DND-41 (cell line): Measurements from ENCODE around the gene ATF7IP2.

Source experiments
- ATAC-seq: fragments of 200-7000 bp; cut with Tn5 transposase; 3 replicates; pipeline ENCODE4 v1.9.1; 2021; ENCODE audit warnings: low read depth; ENCODE audit not compliant: insufficient read depth
- DNase-seq: peaks from one replicate; pipeline ENCODE4 v3.0.0-alpha.2; 2020
- H2AFZ ChIP-seq: 2 replicates; pipeline ENCODE4 v1.6.0; 2012; ENCODE audit warnings: low read depth, low read length
- H3K27ac ChIP-seq: 2 replicates; pipeline ENCODE4 v1.5.1; 2012; ENCODE audit warnings: low read length, inconsistent platforms
- H3K27me3 ChIP-seq: fragments of 200-600 bp; sonication (generic); 2 replicates; pipeline ENCODE4 v1.6.0; 2012; ENCODE audit warnings: low read length, mild to moderate bottlenecking, inconsistent platforms; ENCODE audit not compliant: insufficient read depth, poor library complexity
- H3K36me3 ChIP-seq: 2 replicates; pipeline ENCODE4 v1.5.1; 2012; ENCODE audit warnings: low read length, inconsistent platforms; ENCODE audit not compliant: insufficient read depth
- H3K4me1 ChIP-seq: 2 replicates; pipeline ENCODE4 v1.5.1; 2012; ENCODE audit warnings: mild to moderate bottlenecking, low read length; ENCODE audit not compliant: insufficient read depth
- H3K4me2 ChIP-seq: 2 replicates; pipeline ENCODE4 v1.6.0; 2012; ENCODE audit warnings: mild to moderate bottlenecking, moderate library complexity, low read length, inconsistent platforms; ENCODE audit not compliant: insufficient read depth
- H3K4me3 ChIP-seq, 2 experiments: fragments of 200-600 bp in 1 of 2; shearing (Covaris generic) in 1 of 2; 2 replicates each; pipeline ENCODE4 v1.5.1; 2012 to 2016; ENCODE audit warnings: inconsistent platforms in 2 of 2, low read length in 2 of 2, mild to moderate bottlenecking in 2 of 2, low read depth in 1 of 2, moderate library complexity in 1 of 2
- H3K79me2 ChIP-seq: 2 replicates; pipeline ENCODE4 v1.6.0; 2012; ENCODE audit warnings: low read length, inconsistent platforms; ENCODE audit not compliant: insufficient read depth
- H3K9ac ChIP-seq: 2 replicates; pipeline ENCODE4 v1.6.0; 2012; ENCODE audit warnings: low read depth, mild to moderate bottlenecking, inconsistent platforms, low read length, moderate library complexity
- H3K9me3 ChIP-seq: 2 replicates; pipeline ENCODE4 v1.5.1; 2012; ENCODE audit warnings: low read length, moderate library complexity, mild to moderate bottlenecking, inconsistent platforms; ENCODE audit not compliant: insufficient read depth, severe bottlenecking
- H4K20me1 ChIP-seq: 2 replicates; pipeline ENCODE4 v1.6.0; 2012; ENCODE audit warnings: low read length; ENCODE audit not compliant: insufficient read depth
- EZH2 ChIP-seq: IDR thresholded peaks from 3 replicates; pipeline ENCODE4 v1.6.1; 2012; ENCODE audit warnings: borderline replicate concordance, low read depth, mild to moderate bottlenecking, moderate library complexity, low read length, inconsistent platforms; ENCODE audit not compliant: severe bottlenecking
- TF ChIP-seq, protein P1 (sequence below): IDR thresholded peaks from 2 replicates; pipeline ENCODE4 v1.5.1; 2012; ENCODE audit warnings: borderline replicate concordance, low read length, moderate library complexity, mild to moderate bottlenecking; ENCODE audit not compliant: poor library complexity, severe bottlenecking; ENCODE audit errors: extremely low read depth

The ATF7IP2 gene

DNA sequence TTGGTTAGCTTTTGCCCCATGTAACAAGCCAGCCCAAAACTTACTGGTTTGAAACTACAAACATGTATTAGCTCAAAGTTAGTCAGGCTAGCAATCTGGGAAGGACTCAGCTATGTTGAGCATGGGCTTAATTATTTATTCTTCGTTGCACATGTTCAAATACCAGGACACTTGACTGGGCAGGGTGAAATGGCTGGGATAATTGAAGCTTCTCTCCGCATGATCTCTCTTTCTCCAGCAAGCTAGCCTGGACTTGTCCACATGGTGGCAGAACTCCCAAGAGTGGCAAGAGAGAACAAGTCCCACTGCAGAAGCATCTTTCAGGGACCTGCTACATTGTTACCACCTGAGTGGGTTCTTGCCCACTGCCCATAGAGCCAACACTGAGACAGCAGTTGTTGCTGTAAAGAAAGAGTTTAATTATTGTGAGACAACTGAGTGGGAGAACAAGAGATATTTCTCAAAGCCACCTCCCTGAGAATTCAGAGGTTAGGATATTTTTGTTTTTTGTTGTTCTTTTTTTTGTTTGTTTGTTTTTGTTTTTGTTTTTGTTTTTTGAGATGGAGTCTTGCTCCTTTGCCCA is 16.8 kb upstream of the ATF7IP2 start:
- Histone ChIP-seq H3K4me2 (no peak overlapping the region), H3K27ac (no peak overlapping the region), H3K9ac (no peak overlapping the region), H3K79me2 (no peaks in the 10 kb centered on the region), H3K27me3 (no peaks in the 10 kb centered on the region), H3K9me3 (peaks cover 6% of the 10 kb centered on the region), H3K36me3 (no peaks in the 10 kb centered on the region), H3K4me1 (no peaks in the 10 kb centered on the region), H2AFZ (no peak overlapping the region), H4K20me1 (no peaks in the 10 kb centered on the region), H3K4me3 (no peak overlapping the region)
- no peak for ATAC-seq
- no peak for DNase-seq
- TF ChIP-seq, protein P1, sequence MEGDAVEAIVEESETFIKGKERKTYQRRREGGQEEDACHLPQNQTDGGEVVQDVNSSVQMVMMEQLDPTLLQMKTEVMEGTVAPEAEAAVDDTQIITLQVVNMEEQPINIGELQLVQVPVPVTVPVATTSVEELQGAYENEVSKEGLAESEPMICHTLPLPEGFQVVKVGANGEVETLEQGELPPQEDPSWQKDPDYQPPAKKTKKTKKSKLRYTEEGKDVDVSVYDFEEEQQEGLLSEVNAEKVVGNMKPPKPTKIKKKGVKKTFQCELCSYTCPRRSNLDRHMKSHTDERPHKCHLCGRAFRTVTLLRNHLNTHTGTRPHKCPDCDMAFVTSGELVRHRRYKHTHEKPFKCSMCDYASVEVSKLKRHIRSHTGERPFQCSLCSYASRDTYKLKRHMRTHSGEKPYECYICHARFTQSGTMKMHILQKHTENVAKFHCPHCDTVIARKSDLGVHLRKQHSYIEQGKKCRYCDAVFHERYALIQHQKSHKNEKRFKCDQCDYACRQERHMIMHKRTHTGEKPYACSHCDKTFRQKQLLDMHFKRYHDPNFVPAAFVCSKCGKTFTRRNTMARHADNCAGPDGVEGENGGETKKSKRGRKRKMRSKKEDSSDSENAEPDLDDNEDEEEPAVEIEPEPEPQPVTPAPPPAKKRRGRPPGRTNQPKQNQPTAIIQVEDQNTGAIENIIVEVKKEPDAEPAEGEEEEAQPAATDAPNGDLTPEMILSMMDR: peak; percentile 25
- no peak for TF ChIP-seq EZH2

DNA sequence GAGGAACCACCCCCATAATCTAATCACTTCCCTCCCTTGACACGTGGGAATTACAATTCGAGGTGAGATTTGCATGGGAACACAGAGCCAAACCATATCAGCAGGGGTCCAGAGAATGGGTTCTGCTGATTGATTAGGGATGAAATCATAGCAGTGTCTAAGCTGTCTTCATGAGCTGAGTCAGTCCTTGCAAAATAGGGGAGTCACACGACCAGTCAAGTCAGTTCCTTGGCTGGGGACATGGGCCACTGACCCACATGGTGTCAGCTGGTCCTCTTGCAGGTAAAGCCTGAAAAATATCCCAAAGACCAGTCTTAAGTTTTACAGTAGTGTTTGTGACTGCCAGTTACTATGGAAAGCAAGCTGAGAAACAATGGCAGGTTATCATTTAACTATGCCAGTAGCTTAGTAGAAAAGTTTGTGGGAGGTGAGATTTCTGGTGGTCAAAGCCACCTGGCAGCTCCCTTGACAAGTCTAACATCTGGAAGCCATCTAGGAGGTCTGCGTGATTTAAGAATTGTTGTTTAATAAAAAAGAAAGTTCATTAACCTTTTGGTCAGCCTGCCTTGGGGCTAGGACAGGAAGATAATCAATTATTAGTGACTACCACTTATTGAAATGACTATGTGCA is 15.7 kb upstream of the ATF7IP2 start:
- no peak overlapping the region for H3K4me2 ChIP-seq

DNA sequence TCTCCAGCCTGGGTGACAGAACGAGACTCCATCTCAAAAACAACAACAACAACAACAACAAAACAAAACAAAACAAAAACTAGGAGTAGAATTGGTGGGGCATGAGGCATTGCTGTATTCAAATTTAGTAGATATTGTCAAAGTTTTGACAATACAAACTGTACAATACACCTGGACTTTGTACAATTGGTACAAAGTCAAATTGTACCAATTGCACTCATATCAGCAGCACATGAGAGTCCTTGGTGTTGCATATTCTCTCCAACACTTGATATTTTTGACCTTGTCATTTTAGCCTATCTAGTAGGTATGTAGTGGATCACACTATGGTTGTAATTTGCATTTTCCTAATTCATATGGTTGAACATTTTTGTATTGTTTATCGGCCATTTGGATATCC is 14.3 kb upstream of the ATF7IP2 start:
- H3K4me3 ChIP-seq: no peak overlapping the region
- no peak overlapping the region for H3K4me2 ChIP-seq
- no peak overlapping the region for H3K27ac ChIP-seq
- no peaks in the 10 kb centered on the region for H3K27me3 ChIP-seq
- H4K20me1 ChIP-seq: no peaks in the 10 kb centered on the region
- H2AFZ ChIP-seq: no peak overlapping the region
- no peak for TF ChIP-seq EZH2
- TF ChIP-seq, protein P1: no peak
- DNase-seq (no peak), ATAC-seq (no peak)
- H3K9me3 ChIP-seq: peaks cover 6% of the 10 kb centered on the region
- H3K79me2 ChIP-seq: no peaks in the 10 kb centered on the region
- no peak overlapping the region for H3K9ac ChIP-seq
- no peaks in the 10 kb centered on the region for H3K36me3 ChIP-seq
- no peaks in the 10 kb centered on the region for H3K4me1 ChIP-seq

More for the DNA sequence above, 15.7 kb upstream of the ATF7IP2 start:
- Histone ChIP-seq H2AFZ (no peak overlapping the region), H4K20me1 (no peaks in the 10 kb centered on the region), H3K27ac (no peak overlapping the region), H3K36me3 (no peaks in the 10 kb centered on the region), H3K79me2 (no peaks in the 10 kb centered on the region), H3K9ac (no peak overlapping the region), H3K4me3 (no peak overlapping the region), H3K27me3 (no peaks in the 10 kb centered on the region), H3K9me3 (peaks cover 6% of the 10 kb centered on the region), H3K4me1 (no peaks in the 10 kb centered on the region)
- TF ChIP-seq, protein P1: no peak
- no peak for TF ChIP-seq EZH2
- ATAC-seq (no peak), DNase-seq (no peak)
